SK-N-MC (cell line): ENCODE data around the gene RTF2.

Experiments used
- DNase-seq: peaks from one replicate; pipeline ENCODE4 v3.0.0-alpha.2; 2011; ENCODE audit warnings: low read depth, low spot score
- H3K27ac ChIP-seq: fragments of 200-600 bp; sonication (generic); 2 replicates; pipeline ENCODE4 v1.5.1; 2016; ENCODE audit warnings: mixed run types
- H3K36me3 ChIP-seq: fragments of 200-600 bp; sonication (generic); 2 replicates; pipeline ENCODE4 v1.6.1; 2017; ENCODE audit warnings: antibody characterized with exemption, low read length, mixed read lengths; ENCODE audit not compliant: insufficient read depth
- H3K4me3 ChIP-seq: fragments of 200-600 bp; sonication (generic); 2 replicates; pipeline ENCODE4 v1.5.1; 2016
- H3K9ac ChIP-seq: fragments of 200-600 bp; sonication (generic); 2 replicates; pipeline ENCODE4 v1.8.0; 2017; ENCODE audit warnings: mixed run types, mixed read lengths; ENCODE audit not compliant: insufficient read length
- H3K9me3 ChIP-seq: fragments of 200-600 bp; sonication (generic); 2 replicates; pipeline ENCODE4 v1.6.1; 2017; ENCODE audit warnings: low read depth, mild to moderate bottlenecking, antibody characterized with exemption, low read length, moderate library complexity, mixed read lengths
- EZH2 ChIP-seq: fragments of 200-600 bp; sonication (generic); IDR thresholded peaks from one replicate; pipeline ENCODE4 v1.6.1; 2017; ENCODE audit warnings: antibody characterized with exemption
- FOXP2 ChIP-seq: optimal IDR thresholded peaks from 2 replicates; pipeline ENCODE3; 2011; ENCODE audit warnings: mild to moderate bottlenecking, moderate library complexity; ENCODE audit not compliant: insufficient read depth; ENCODE audit errors: extremely low read length, control extremely low read depth
- POLR2AphosphoS5 ChIP-seq: IDR thresholded peaks from 2 replicates; pipeline ENCODE4 v1.6.1; 2012; ENCODE audit warnings: mild to moderate bottlenecking, low read depth, low read length, borderline replicate concordance

RTF2 gene

DNA sequence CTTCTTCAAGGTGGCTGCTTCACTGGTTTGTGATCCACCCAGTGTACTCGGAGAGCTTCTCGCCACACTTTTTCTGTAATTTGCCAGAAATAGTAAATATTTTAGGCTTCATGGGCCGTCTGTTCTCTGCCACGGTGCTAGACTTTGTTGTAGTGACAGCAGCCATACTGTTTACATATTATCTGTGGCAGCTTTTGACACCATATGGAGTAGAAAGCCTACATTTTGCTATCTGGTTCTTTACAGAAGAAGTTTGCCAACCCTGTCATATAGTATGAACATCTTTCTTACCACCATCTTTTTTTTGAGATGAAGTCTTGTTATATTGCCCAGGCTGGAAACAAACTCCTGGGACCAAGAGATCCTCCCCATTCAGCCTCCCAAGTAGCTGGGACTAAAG, 97.1 kb downstream of the RTF2 start:
- Histone ChIP-seq H3K27ac (no peak overlapping the region), H3K9me3 (no peaks in the 10 kb centered on the region), H3K36me3 (no peaks in the 10 kb centered on the region), H3K4me3 (no peak overlapping the region), H3K9ac (no peak overlapping the region)
- TF ChIP-seq FOXP2: no peak
- no peak for TF ChIP-seq EZH2
- no peak for TF ChIP-seq POLR2AphosphoS5
- DNase-seq: no peak

DNA sequence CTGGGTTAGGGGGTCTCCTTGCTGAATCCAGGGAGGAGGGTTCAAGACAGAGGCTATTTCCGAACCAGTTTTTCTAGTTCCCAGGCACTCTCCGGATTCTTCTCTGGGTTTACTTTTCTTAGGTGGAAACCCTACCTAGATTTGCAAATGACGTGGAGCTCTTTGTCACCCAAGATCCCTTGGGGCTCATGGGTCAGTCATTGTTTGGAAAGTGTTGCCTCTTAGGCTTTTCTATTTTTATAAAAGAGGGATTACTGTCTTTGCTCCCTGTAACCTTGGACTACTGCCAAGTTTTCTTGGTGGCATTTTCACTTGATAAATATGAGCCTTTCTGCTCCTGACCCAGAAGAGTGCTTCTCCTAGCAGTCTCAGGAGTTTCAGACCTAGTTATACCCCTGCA, 98.2 kb downstream of the RTF2 start:
- TF ChIP-seq POLR2AphosphoS5 (no peak), FOXP2 (no peak), EZH2 (no peak)

More for the DNA sequence above, 98.2 kb downstream of the RTF2 start:
- DNase-seq: no peak
- Histone ChIP-seq H3K9ac (no peak overlapping the region), H3K27ac (no peak overlapping the region), H3K36me3 (no peaks in the 10 kb centered on the region), H3K9me3 (no peaks in the 10 kb centered on the region), H3K4me3 (no peak overlapping the region)
